ENCODE data around the gene C15orf61. TPM values are rescaled to one million over a fixed set of nuclear protein-coding genes. Genes with fewer than 3 reads are reported as not detected.

The C15orf61 gene
- total and polyA plus RNA-seq, 2 of the 13 experiments (the other 11 are each of a cell fraction or from before 2014, with no cell fraction given): 2.1 to 6.6 TPM

DNA sequence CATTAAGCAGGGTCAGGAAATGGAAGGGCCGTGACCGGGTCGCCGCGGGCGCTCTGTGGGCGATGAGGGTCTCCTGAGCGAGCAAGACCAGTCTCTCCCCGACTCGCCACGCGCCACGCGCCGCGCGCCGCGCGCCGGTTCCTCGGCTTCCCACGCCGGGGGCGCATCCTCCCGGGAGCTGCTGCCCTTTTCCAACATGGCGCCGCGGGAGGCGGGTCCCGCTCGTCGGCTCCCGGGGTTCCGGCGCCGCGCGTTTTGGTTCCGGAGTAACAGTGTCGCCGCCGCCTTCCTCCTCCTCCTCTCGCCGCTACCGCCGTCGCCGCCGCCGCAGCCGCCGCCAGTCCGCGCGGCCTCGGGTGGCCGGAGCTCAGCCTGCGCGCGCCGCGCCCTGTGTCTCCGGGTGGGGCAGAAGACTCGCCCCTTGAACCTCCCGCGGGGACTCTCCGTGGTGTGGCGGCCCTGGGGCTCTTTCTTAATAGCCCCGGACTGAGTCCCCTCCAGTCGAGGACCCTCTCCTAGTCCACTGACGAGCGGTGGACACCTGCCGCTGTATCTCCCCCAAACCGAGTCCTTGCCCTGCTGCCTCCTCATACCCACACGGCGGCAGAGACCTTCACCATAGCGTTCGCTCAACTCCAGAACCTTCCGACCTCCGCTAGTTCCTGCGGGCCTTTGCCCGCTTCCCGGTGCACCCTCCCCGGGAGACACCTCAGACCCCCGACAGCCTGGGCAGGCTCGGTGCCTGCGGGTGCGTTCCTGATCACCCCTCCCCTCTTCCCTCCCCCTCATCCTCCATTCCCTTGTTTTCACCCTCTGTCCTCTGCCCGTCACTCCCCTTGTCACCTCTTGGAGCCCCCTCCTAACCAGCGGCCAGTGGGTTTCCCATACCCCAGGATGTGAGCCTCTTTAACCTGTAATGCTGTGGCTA lies 21.8 kb downstream of the C15orf61 start, which contains the start of gene MAP2K5 (continued):
- no peak for TF ChIP-seq NR1H2 (CRISPR knock-in tag; IDR thresholded peaks at IDR 0.05; ENCODE audit: borderline replicate concordance, low read depth)
- peak; percentile 78 for TF ChIP-seq TAF1 (CRISPR knock-in tag; IDR thresholded peaks at IDR 0.05)
- 0 out of 2 replicates have a peak, but pooled peaks have one; percentile 40 for TF ChIP-seq ESRRA (CRISPR knock-in tag; IDR thresholded peaks at IDR 0.05; ENCODE audit: low read depth)
- no peak for TF ChIP-seq NFIB (CRISPR knock-in tag; IDR thresholded peaks at IDR 0.05; ENCODE audit: borderline replicate concordance)
- TF ChIP-seq SOX13 (IDR thresholded peaks at IDR 0.05): no peak
- TF ChIP-seq SOX13 (CRISPR knock-in tag; conservative IDR thresholded peaks at IDR 0.05 in 1 of 2, IDR thresholded peaks at IDR 0.05 in 1 of 2): 0 out of 4 replicates have a peak, but pooled peaks of 1 of the 2 experiments have one; percentile 17
- TF ChIP-seq ZNF44 (CRISPR knock-in tag; IDR thresholded peaks at IDR 0.05): no peak; the same call in 1 of the 2 replicates
- TF ChIP-seq, protein P1, sequence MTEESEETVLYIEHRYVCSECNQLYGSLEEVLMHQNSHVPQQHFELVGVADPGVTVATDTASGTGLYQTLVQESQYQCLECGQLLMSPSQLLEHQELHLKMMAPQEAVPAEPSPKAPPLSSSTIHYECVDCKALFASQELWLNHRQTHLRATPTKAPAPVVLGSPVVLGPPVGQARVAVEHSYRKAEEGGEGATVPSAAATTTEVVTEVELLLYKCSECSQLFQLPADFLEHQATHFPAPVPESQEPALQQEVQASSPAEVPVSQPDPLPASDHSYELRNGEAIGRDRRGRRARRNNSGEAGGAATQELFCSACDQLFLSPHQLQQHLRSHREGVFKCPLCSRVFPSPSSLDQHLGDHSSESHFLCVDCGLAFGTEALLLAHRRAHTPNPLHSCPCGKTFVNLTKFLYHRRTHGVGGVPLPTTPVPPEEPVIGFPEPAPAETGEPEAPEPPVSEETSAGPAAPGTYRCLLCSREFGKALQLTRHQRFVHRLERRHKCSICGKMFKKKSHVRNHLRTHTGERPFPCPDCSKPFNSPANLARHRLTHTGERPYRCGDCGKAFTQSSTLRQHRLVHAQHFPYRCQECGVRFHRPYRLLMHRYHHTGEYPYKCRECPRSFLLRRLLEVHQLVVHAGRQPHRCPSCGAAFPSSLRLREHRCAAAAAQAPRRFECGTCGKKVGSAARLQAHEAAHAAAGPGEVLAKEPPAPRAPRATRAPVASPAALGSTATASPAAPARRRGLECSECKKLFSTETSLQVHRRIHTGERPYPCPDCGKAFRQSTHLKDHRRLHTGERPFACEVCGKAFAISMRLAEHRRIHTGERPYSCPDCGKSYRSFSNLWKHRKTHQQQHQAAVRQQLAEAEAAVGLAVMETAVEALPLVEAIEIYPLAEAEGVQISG (CRISPR knock-in tag; IDR thresholded peaks at IDR 0.05): peak; percentile 88
- TF ChIP-seq, protein P2, sequence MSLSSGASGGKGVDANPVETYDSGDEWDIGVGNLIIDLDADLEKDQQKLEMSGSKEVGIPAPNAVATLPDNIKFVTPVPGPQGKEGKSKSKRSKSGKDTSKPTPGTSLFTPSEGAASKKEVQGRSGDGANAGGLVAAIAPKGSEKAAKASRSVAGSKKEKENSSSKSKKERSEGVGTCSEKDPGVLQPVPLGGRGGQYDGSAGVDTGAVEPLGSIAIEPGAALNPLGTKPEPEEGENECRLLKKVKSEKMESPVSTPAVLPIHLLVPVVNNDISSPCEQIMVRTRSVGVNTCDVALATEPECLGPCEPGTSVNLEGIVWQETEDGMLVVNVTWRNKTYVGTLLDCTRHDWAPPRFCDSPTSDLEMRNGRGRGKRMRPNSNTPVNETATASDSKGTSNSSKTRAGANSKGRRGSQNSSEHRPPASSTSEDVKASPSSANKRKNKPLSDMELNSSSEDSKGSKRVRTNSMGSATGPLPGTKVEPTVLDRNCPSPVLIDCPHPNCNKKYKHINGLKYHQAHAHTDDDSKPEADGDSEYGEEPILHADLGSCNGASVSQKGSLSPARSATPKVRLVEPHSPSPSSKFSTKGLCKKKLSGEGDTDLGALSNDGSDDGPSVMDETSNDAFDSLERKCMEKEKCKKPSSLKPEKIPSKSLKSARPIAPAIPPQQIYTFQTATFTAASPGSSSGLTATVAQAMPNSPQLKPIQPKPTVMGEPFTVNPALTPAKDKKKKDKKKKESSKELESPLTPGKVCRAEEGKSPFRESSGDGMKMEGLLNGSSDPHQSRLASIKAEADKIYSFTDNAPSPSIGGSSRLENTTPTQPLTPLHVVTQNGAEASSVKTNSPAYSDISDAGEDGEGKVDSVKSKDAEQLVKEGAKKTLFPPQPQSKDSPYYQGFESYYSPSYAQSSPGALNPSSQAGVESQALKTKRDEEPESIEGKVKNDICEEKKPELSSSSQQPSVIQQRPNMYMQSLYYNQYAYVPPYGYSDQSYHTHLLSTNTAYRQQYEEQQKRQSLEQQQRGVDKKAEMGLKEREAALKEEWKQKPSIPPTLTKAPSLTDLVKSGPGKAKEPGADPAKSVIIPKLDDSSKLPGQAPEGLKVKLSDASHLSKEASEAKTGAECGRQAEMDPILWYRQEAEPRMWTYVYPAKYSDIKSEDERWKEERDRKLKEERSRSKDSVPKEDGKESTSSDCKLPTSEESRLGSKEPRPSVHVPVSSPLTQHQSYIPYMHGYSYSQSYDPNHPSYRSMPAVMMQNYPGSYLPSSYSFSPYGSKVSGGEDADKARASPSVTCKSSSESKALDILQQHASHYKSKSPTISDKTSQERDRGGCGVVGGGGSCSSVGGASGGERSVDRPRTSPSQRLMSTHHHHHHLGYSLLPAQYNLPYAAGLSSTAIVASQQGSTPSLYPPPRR (CRISPR knock-in tag; IDR thresholded peaks at IDR 0.05; ENCODE audit: borderline replicate concordance): 0 out of 2 replicates have a peak, but pooled peaks have one; percentile 1
- TF ChIP-seq CCDC6 (CRISPR knock-in tag; IDR thresholded peaks at IDR 0.05): 0 out of 2 replicates have a peak, but pooled peaks have one; percentile 21
- TF ChIP-seq ZNF335 (CRISPR knock-in tag; IDR thresholded peaks at IDR 0.05): no peak
- no peak for TF ChIP-seq ZNF124 (CRISPR knock-in tag; IDR thresholded peaks at IDR 0.05)
- TF ChIP-seq, protein P3, sequence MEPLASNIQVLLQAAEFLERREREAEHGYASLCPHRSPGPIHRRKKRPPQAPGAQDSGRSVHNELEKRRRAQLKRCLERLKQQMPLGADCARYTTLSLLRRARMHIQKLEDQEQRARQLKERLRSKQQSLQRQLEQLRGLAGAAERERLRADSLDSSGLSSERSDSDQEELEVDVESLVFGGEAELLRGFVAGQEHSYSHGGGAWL (CRISPR knock-in tag; IDR thresholded peaks at IDR 0.05): 0 out of 2 replicates have a peak, but pooled peaks have one; percentile 8
- peak; percentile 26; the same call in 1 of the 2 replicates for TF ChIP-seq ZNF768 (CRISPR knock-in tag; IDR thresholded peaks at IDR 0.05)
- TF ChIP-seq, protein P4, sequence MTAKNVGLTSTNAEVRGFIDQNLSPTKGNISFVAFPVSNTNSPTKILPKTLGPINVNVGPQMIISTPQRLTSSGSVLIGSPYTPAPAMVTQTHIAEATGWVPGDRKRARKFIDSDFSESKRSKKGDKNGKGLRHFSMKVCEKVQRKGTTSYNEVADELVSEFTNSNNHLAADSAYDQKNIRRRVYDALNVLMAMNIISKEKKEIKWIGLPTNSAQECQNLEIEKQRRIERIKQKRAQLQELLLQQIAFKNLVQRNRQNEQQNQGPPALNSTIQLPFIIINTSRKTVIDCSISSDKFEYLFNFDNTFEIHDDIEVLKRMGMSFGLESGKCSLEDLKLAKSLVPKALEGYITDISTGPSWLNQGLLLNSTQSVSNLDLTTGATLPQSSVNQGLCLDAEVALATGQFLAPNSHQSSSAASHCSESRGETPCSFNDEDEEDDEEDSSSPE (CRISPR knock-in tag; IDR thresholded peaks at IDR 0.05): peak; percentile 62
- TF ChIP-seq, protein P5, sequence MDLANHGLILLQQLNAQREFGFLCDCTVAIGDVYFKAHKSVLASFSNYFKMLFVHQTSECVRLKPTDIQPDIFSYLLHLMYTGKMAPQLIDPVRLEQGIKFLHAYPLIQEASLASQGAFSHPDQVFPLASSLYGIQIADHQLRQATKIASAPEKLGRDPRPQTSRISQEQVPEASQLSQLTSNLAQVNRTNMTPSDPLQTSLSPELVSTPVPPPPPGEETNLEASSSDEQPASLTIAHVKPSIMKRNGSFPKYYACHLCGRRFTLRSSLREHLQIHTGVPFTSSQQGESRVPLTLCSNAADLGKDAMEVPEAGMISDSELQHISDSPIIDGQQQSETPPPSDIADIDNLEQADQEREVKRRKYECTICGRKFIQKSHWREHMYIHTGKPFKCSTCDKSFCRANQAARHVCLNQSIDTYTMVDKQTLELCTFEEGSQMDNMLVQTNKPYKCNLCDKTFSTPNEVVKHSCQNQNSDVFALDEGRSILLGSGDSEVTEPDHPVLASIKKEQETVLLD (CRISPR knock-in tag; IDR thresholded peaks at IDR 0.05; ENCODE audit: low read depth): peak; percentile 46; the same call in 1 of the 2 replicates
- TF ChIP-seq SAP130 (CRISPR knock-in tag; IDR thresholded peaks at IDR 0.05; ENCODE audit: low read depth): peak; percentile 16
